GM12878 (cell line): Measurements from ENCODE around the gene WSCD2. TPM values are rescaled to one million over a fixed set of nuclear protein-coding genes. Genes with fewer than 3 reads are reported as not detected.
A peak's percentile ranks its signal among the peaks of the same experiment; 100 is the strongest.

ENCODE experiments used
- ATAC-seq: fragments of 200-7000 bp; cut with Tn5 transposase; 3 replicates; pipeline ENCODE4 v1.9.1; 2020; ENCODE audit warnings: mild to moderate bottlenecking, moderate library complexity
- BruUV-seq: library from RNA; stranded (reverse); fragments of 400-500 nt; replicated peaks from 2 replicates; lab custom pipeline; 2021; lab: Mats Ljungman, UMichigan
- CTCF ChIA-PET: fragments of 300-600 bp; sonication (Branson Sonifier 250); formaldehyde crosslinking; extraction: SDS; loops from one replicate; lab custom pipeline; 2021; ENCODE audit warnings: inconsistent platforms; lab: Yijun Ruan, JAX
- POLR2A ChIA-PET: fragments of 350-600 bp; formaldehyde crosslinking; extraction: SDS; loops from one replicate; lab custom pipeline; 2021; ENCODE audit warnings: inconsistent platforms; lab: Charles Lee
- RAD21 ChIA-PET: fragments of 300-600 bp; sonication (Branson Sonifier 250); formaldehyde crosslinking; loops from one replicate; lab custom pipeline; 2023; ENCODE audit warnings: antibody characterized with exemption; ENCODE audit not compliant: unreplicated experiment; lab: Charles Lee
- SMC1A ChIA-PET: fragments of 300-600 bp; sonication (Branson Sonifier 250); formaldehyde crosslinking; loops from one replicate; lab custom pipeline; 2023; ENCODE audit not compliant: unreplicated experiment, uncharacterized antibody; lab: Charles Lee
- DNase-seq: peaks from one replicate; pipeline ENCODE4 v3.0.0-alpha.2; 2011; ENCODE audit warnings: low read depth, low spot score
- FAIRE-seq: peaks from 3 replicates; lab custom pipeline; 2011; peaks lifted over from hg19 to GRCh38; lab: Jason Lieb, UNC
- H2AFZ ChIP-seq: 2 replicates; pipeline ENCODE4 v1.6.0; 2011; ENCODE audit warnings: low read depth, low read length, control low read depth; ENCODE audit not compliant: control insufficient read depth
- H3K27ac ChIP-seq: 2 replicates; pipeline ENCODE4 v1.5.1; 2011; ENCODE audit warnings: control low read depth; ENCODE audit not compliant: control insufficient read depth, insufficient read depth
- H3K27me3 ChIP-seq, 2 experiments: replicated peaks in 1 of 2; 2 replicates each; pipeline versions ENCODE4 v1.6.0 to v1.6.1; 2011; ENCODE audit warnings: low read length in 1 of 2; ENCODE audit not compliant: control insufficient read depth in 2 of 2, insufficient read depth in 2 of 2
- H3K36me3 ChIP-seq, 2 experiments: 2 replicates each; pipeline ENCODE4 v1.5.1; 2011; ENCODE audit warnings: low read length in 1 of 2; ENCODE audit not compliant: control insufficient read depth in 2 of 2, insufficient read depth in 2 of 2
- H3K4me1 ChIP-seq: 2 replicates; pipeline ENCODE4 v1.6.1; 2011; ENCODE audit warnings: mild to moderate bottlenecking, low read length, moderate library complexity, mixed read lengths; ENCODE audit not compliant: control insufficient read depth, insufficient read depth
- H3K4me2 ChIP-seq: 2 replicates; pipeline ENCODE4 v1.6.0; 2011; ENCODE audit warnings: control low read depth; ENCODE audit not compliant: control insufficient read depth, insufficient read depth
- H3K4me3 ChIP-seq: fragments of 200-600 bp; sonication (generic); 2 replicates; pipeline ENCODE4 v1.5.1; 2016
- H3K79me2 ChIP-seq: 2 replicates; pipeline ENCODE4 v1.6.0; 2011; ENCODE audit warnings: low read length; ENCODE audit not compliant: control insufficient read depth, insufficient read depth
- H3K9ac ChIP-seq: 2 replicates; pipeline ENCODE4 v1.8.0; 2011; ENCODE audit warnings: low read length, control low read depth, mixed read lengths; ENCODE audit not compliant: control insufficient read depth, insufficient read depth
- H3K9me3 ChIP-seq: replicated peaks from 3 replicates; pipeline ENCODE4 v1.5.1; 2011; ENCODE audit warnings: mild to moderate bottlenecking, low read length; ENCODE audit not compliant: control insufficient read depth, insufficient read depth
- H4K20me1 ChIP-seq: 2 replicates; pipeline ENCODE4 v1.6.0; 2011; ENCODE audit not compliant: control insufficient read depth, insufficient read depth
- SIX5 ChIP-seq: IDR thresholded peaks from 2 replicates; pipeline ENCODE4 v1.6.1; 2011; ENCODE audit warnings: mild to moderate bottlenecking, low read depth, low read length, moderate library complexity; ENCODE audit not compliant: severe bottlenecking
- SPI1 ChIP-seq: IDR thresholded peaks from 2 replicates; pipeline ENCODE4 v1.6.1; 2011; ENCODE audit warnings: low read depth, mild to moderate bottlenecking, low read length, moderate library complexity, borderline replicate concordance; ENCODE audit not compliant: insufficient read depth
- TAF1 ChIP-seq: IDR thresholded peaks from 2 replicates; pipeline ENCODE4 v1.6.1; 2011; ENCODE audit warnings: mild to moderate bottlenecking, low read depth, low read length, borderline replicate concordance
- YY1 ChIP-seq: IDR thresholded peaks from 2 replicates; pipeline ENCODE4 v1.6.1; 2011; ENCODE audit warnings: low read depth, mild to moderate bottlenecking, low read length
- WGBS: methylation state at CpG from one replicate; pipeline ENCODE4 v1.1.6; 2016; ENCODE audit warnings: low lambda C conversion rate; ENCODE audit not compliant: insufficient replicate concordance, insufficient coverage; ENCODE audit errors: missing lambda C conversion rate; 5-methylcytosine and 5-hydroxymethylcytosine counted together
- in situ Hi-C: fragments of 300-500 bp; cut with MboI; formaldehyde crosslinking; loops from 9 replicates; pipeline ENCODE4 v1.14.3; 2018; ENCODE audit warnings: mixed read lengths
- intact Hi-C: fragments of 100-400 bp; cut with micrococcal nuclease; formaldehyde crosslinking; loops from one replicate; pipeline ENCODE4 v1.14.2; 2022; ENCODE audit not compliant: unreplicated experiment
- polyA plus RNA-seq, 11 experiments: library from polyadenylated mRNA; depleted of rRNA in 4 of 11; unstranded in 6 of 11; stranded (reverse) in 5 of 11; fragments of >200 nt; fragmentation: Nextera tagmentation in 4 of 11; fragmentation: Illumina TruSeq in 1 of 11; extraction: Ambion mirVana in 4 of 11; extraction: Trizol in 1 of 11; gene quantifications; 1 replicate in 1 of 11; 2 replicates in 10 of 11; pipeline versions ENCODE4 v1.2.1 to v1.2.3, GENCODE V29; 2011 to 2016; ENCODE audit warnings: inconsistent platforms in 2 of 11, missing spikeins in 2 of 11, low read depth in 1 of 11
- total RNA-seq, 4 experiments: library from RNA; depleted of rRNA in 3 of 4; stranded (reverse); fragments of >200 nt in 3 of 4; fragmentation: Illumina TruSeq in 1 of 4; extraction: Trizol in 1 of 4; gene quantifications; 2 replicates each; pipeline versions ENCODE4 v1.2.1 to v1.2.3, GENCODE V29; 2013 to 2021
- TF ChIP-seq, protein P1 (sequence below): IDR thresholded peaks from 2 replicates; pipeline ENCODE4 v1.6.1; 2012; ENCODE audit warnings: low read length, inconsistent platforms

The WSCD2 gene
- total and polyA plus RNA-seq, 10 of the 15 experiments (the other 5 are each of a cell fraction or from before 2014, with no cell fraction given) = 0.41 TPM; not detected in 9

DNA sequence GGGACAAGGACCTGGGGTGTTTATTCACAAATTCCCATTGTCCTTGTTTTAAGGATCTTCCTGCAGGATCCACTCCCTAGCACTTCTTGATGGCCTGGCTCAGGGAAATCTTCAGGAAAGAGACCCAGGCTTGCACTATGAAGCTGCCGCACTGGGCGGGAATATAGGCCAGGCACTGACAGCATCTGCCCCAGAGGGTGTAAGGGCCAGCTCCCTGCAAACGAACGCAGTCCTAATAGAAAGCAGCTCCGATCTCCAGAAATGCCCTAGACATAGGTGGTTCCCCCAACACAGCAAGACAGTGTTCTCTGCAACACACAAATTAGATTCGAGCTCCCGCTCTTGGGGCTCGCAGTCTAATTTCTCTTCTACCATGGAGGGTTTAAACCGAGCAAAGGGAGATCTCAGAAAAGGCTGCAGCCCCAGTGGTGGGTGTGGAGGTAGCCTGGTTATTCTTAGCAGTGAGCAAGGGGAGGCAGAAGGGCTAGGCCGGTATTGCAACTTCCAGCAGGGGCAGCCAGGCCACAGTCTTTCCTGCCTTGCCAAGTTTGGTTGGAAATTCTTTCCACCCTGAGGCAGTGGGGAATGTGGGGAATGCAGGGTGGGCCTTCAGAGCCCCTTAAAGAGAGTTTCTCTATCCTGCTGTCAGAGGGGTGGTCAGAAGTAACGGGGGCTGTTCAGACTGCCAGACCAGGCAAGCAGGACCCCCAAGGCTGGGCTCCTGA, 16.1 kb upstream of the WSCD2 start (continued):
- TF ChIP-seq, protein P1, sequence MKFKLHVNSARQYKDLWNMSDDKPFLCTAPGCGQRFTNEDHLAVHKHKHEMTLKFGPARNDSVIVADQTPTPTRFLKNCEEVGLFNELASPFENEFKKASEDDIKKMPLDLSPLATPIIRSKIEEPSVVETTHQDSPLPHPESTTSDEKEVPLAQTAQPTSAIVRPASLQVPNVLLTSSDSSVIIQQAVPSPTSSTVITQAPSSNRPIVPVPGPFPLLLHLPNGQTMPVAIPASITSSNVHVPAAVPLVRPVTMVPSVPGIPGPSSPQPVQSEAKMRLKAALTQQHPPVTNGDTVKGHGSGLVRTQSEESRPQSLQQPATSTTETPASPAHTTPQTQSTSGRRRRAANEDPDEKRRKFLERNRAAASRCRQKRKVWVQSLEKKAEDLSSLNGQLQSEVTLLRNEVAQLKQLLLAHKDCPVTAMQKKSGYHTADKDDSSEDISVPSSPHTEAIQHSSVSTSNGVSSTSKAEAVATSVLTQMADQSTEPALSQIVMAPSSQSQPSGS = no peak
- no peak for TF ChIP-seq TAF1
- TF ChIP-seq YY1 = no peak

DNA sequence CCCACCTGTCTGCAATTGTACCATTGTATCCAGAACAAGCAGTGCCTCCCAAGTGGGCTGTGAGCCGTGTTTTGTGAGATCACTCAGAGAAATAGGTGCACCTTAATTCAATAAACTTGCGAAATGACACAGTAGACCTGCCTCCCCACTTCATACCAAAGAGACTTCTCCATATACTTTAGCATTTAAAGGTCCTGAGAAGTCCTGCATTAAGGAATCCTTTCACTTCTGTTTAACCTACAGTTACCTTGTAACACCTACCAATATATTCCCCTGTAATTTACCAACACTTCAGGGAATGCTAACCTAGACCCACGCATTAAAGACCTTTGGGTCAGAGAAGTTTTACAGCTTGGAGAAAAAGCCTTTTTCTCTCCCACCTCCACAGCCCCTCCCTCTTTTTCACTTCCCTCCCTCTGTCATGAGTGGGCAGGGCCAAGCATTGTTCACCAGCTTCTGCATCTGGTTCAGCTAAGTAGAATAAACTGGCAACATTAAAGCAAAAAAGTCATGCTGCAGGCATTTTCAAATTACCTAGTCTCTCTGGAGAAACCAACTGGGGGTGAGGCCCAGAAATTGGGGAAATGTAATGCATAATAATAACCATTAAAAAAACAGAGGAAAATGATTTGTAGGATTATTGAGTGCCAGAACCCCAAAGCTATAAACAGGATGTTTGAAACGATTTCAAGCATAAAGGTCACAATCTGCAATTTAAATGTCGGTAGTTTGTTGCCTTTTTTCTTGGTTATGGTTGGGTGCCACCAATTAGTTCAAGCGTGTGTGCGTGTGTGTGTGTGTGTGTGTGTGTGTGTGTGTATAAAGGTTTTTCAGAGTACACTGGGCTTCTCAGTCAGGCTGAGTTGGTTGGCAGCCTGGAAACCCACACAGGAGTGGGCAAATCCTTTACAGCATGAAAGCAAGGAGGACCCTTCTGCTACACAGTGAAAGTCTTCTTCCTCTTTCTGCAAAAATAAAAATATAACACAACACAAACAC, 13.7 kb upstream of the WSCD2 start:
- no peak for DNase-seq
- no peak overlapping the region for H3K4me2 ChIP-seq
- no peak overlapping the region for H3K9ac ChIP-seq
- in situ Hi-C loops = no loop called here
- 2% methylated on average over 7 of the region's 7 CpGs for WGBS
- ChIA-PET CTCF (no interaction called here), POLR2A (no interaction called here)
- H3K4me1 ChIP-seq = peaks cover 6% of the 10 kb centered on the region; the same call in 1 of the 2 replicates
- no peaks in the 10 kb centered on the region for H3K27me3 ChIP-seq
- FAIRE-seq = no peak
- peak; percentile 50; the same call in 1 of the 2 replicates for TF ChIP-seq SPI1
- TF ChIP-seq SIX5 = no peak
- TF ChIP-seq, all 136 proteins: peak for 1
- Histone ChIP-seq H3K27ac (no peak overlapping the region), H2AFZ (no peak overlapping the region), H3K79me2 (no peaks in the 10 kb centered on the region), H4K20me1 (no peaks in the 10 kb centered on the region), H3K4me3 (no peak overlapping the region), H3K9me3 (no peaks in the 10 kb centered on the region), H3K36me3 (no peaks in the 10 kb centered on the region)
- ChIA-PET RAD21 (interaction anchor here (0.7 kb wide), 1 partner anchor 13 kb away, joined by 3 read pairs; no protein-coding TSS in a partner anchor), SMC1A (no interaction called here)
- BruUV-seq = no TSS peak
- ATAC-seq = peak; percentile 36; the same call in 1 of the 3 replicates
- intact Hi-C loops = no loop called here
